NB4 (cell line): ENCODE measurements around the gene ATP6V0C.

ENCODE experiments used
- MYC ChIP-seq: IDR thresholded peaks from 2 replicates; pipeline ENCODE4 v1.6.1; 2011; ENCODE audit warnings: low read depth, low read length
- POLR2A ChIP-seq: IDR thresholded peaks from 2 replicates; pipeline ENCODE4 v1.6.1; 2011; ENCODE audit warnings: mild to moderate bottlenecking; ENCODE audit not compliant: insufficient read length; ENCODE audit errors: extremely low read depth
- TF ChIP-seq, protein P1 (sequence below): IDR thresholded peaks from one replicate; pipeline ENCODE4 v1.5.1; 2012; ENCODE audit warnings: low read depth, low read length
- TF ChIP-seq, protein P2 (sequence below): IDR thresholded peaks from 2 replicates; pipeline ENCODE4 v1.6.1; 2011; ENCODE audit warnings: low read depth, low read length

DNA sequence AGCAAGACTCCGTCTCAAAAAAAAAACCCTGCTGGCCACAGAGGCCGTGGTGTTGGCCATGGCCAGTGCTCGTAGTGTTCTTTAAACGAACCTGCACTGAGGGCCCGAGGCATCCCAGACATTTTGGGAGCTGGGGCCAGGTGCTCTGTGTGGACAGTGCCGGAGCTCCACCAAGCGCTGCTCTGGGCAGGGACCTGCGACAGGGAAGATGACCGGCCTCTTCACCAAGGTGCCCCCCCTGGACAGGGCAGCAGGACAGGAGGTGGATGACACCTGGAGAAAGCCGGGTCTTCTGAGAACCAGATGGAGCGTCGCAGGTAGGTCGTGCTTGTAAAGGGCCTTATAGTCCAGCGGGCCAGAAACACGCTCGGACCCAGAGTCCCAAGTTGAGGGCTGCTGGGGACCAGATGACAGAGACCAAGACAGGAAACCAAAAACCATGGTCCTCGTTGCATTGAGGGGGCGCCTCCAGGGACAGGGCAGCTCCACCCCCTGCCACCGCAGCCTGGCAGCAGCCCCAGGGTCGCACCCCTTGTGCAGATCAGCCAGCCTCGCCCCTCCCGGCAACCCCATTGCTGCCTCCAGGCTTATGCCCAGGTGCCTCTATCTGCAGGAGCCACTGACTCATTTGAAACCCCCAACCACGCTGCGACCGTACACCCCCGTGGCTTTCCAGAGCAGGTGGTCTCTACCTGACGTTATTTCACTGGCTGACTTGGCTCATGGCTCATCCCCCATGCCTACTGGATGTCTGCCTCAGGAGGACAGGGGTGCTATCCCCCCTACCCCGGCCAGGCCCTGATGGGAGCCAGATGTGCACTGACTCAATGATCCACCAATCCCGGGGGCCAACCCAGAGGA is 46.9 kb upstream of the ATP6V0C start:
- TF ChIP-seq, protein P1, sequence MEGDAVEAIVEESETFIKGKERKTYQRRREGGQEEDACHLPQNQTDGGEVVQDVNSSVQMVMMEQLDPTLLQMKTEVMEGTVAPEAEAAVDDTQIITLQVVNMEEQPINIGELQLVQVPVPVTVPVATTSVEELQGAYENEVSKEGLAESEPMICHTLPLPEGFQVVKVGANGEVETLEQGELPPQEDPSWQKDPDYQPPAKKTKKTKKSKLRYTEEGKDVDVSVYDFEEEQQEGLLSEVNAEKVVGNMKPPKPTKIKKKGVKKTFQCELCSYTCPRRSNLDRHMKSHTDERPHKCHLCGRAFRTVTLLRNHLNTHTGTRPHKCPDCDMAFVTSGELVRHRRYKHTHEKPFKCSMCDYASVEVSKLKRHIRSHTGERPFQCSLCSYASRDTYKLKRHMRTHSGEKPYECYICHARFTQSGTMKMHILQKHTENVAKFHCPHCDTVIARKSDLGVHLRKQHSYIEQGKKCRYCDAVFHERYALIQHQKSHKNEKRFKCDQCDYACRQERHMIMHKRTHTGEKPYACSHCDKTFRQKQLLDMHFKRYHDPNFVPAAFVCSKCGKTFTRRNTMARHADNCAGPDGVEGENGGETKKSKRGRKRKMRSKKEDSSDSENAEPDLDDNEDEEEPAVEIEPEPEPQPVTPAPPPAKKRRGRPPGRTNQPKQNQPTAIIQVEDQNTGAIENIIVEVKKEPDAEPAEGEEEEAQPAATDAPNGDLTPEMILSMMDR = no peak
- TF ChIP-seq POLR2A = no peak
- TF ChIP-seq, protein P2, sequence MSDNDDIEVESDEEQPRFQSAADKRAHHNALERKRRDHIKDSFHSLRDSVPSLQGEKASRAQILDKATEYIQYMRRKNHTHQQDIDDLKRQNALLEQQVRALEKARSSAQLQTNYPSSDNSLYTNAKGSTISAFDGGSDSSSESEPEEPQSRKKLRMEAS = no peak; the same call in 1 of the 2 replicates
- TF ChIP-seq MYC = no peak
